GM12801 (cell line): ENCODE measurements around the gene TMCO4.

ENCODE experiments used
- CTCF ChIP-seq: IDR thresholded peaks from one replicate; pipeline ENCODE4 v1.5.1; 2011; ENCODE audit warnings: control low read depth; ENCODE audit not compliant: insufficient read length; ENCODE audit errors: extremely low read depth

Gene TMCO4

GRCh38 chr1:19770436-19771190 lies 29.1 kb downstream of the TMCO4 start:
- TF ChIP-seq CTCF = no peak

- no peak for TF ChIP-seq CTCF
Measured at GRCh38 chr1:19769211-19769932, 30.3 kb downstream of the TMCO4 start.

- no peak for TF ChIP-seq CTCF
Measured at GRCh38 chr1:19768353-19769210, 31.1 kb downstream of the TMCO4 start.

- TF ChIP-seq CTCF = no peak
Measured at GRCh38 chr1:19765623-19766022, 34.1 kb downstream of the TMCO4 start.

- TF ChIP-seq CTCF = no peak
Measured at GRCh38 chr1:19764848-19765247, 34.9 kb downstream of the TMCO4 start.

- TF ChIP-seq CTCF = no peak
Measured at GRCh38 chr1:19762175-19762779, 37.4 kb downstream of the TMCO4 start.

GRCh38 chr1:19759740-19760089 lies 40.0 kb downstream of the TMCO4 start:
- no peak for TF ChIP-seq CTCF
